HEK293 (cell line): ENCODE data around the gene SLC28A3.

ENCODE experiments used
- CTCF ChIA-PET: fragments of 350-600 bp; formaldehyde crosslinking; extraction: SDS; loops from one replicate; lab custom pipeline; 2021; ENCODE audit warnings: antibody characterized with exemption; lab: Yijun Ruan, JAX
- POLR2A ChIA-PET: fragments of 300-600 bp; formaldehyde crosslinking; extraction: SDS; loops from one replicate; lab custom pipeline; 2020; ENCODE audit warnings: antibody characterized with exemption, inconsistent platforms; lab: Yijun Ruan, JAX
- H3K27ac ChIP-seq: fragments of 200-500 bp; sonication (Bioruptor generic); 2 replicates; pipeline ENCODE4 v1.5.1; 2014; ENCODE audit warnings: low read depth, low read length, control low read depth, inconsistent platforms; ENCODE audit errors: extremely low read depth
- H3K36me3 ChIP-seq, 2 experiments: fragments of 200-500 bp in 1 of 2; sonication (Bioruptor generic) in 1 of 2; 1 replicate in 1 of 2; 2 replicates in 1 of 2; pipeline ENCODE4 v1.5.1; 2014 to 2017; ENCODE audit warnings: inconsistent platforms in 2 of 2, low read length in 2 of 2; ENCODE audit not compliant: control insufficient read depth in 2 of 2, insufficient read depth in 1 of 2
- H3K4me1 ChIP-seq: fragments of 200-500 bp; sonication (Bioruptor generic); 2 replicates; pipeline ENCODE4 v1.5.1; 2014; ENCODE audit warnings: mild to moderate bottlenecking, low read length, inconsistent platforms; ENCODE audit not compliant: control insufficient read depth, insufficient read depth
- H3K4me3 ChIP-seq: 2 replicates; pipeline ENCODE4 v1.5.1; 2011; ENCODE audit warnings: low read depth, mild to moderate bottlenecking, control low read depth, low read length, moderate library complexity
- H3K9me3 ChIP-seq: fragments of 200-500 bp; sonication (Bioruptor generic); 2 replicates; pipeline ENCODE4 v1.5.1; 2014; ENCODE audit warnings: low read depth, low read length, inconsistent platforms; ENCODE audit not compliant: control insufficient read depth, insufficient read depth
- IKZF3 ChIP-seq: fragments of 450-650 bp; IDR thresholded peaks from 2 replicates; pipeline ENCODE4 v1.5.0; 2018; ENCODE audit warnings: missing biosample characterization, mild to moderate bottlenecking, missing genetic modification characterization, moderate library complexity
- YY2 ChIP-seq: fragments of 450-650 bp; formaldehyde crosslinking; IDR thresholded peaks from 2 replicates; pipeline ENCODE4 v1.5.1; 2016; ENCODE audit warnings: missing biosample characterization, missing genetic modification characterization
- ZBTB7A ChIP-seq: fragments of 450-650 bp; formaldehyde crosslinking; IDR thresholded peaks from 2 replicates; pipeline ENCODE4 v1.5.1; 2016; ENCODE audit warnings: low read depth, missing biosample characterization, missing genetic modification characterization
- ZNF23 ChIP-seq: fragments of 450-650 bp; formaldehyde crosslinking; IDR thresholded peaks from 2 replicates; pipeline ENCODE4 v1.5.1; 2016; ENCODE audit warnings: missing biosample characterization, missing genetic modification characterization, borderline replicate concordance
- ZNF311 ChIP-seq: fragments of 450-650 bp; formaldehyde crosslinking; IDR thresholded peaks from 2 replicates; pipeline ENCODE4 v1.5.1; 2017; ENCODE audit warnings: missing biosample characterization, missing genetic modification characterization, borderline replicate concordance
- ZNF514 ChIP-seq: fragments of 450-650 bp; formaldehyde crosslinking; IDR thresholded peaks from 2 replicates; pipeline ENCODE4 v1.5.1; 2016; ENCODE audit warnings: missing biosample characterization, missing genetic modification characterization
- ZNF558 ChIP-seq: fragments of 450-650 bp; formaldehyde crosslinking; IDR thresholded peaks from 2 replicates; pipeline ENCODE4 v1.5.1; 2016; ENCODE audit warnings: missing biosample characterization, missing genetic modification characterization
- ZNF664 ChIP-seq: fragments of 450-650 bp; formaldehyde crosslinking; IDR thresholded peaks from 2 replicates; pipeline ENCODE4 v1.5.1; 2016; ENCODE audit warnings: missing biosample characterization, missing genetic modification characterization
- ZNF677 ChIP-seq: fragments of 450-650 bp; IDR thresholded peaks from 2 replicates; pipeline ENCODE4 v1.5.0; 2018; ENCODE audit warnings: missing biosample characterization, mild to moderate bottlenecking, missing genetic modification characterization, moderate library complexity
- ZNF843 ChIP-seq: fragments of 450-650 bp; formaldehyde crosslinking; IDR thresholded peaks from 2 replicates; pipeline ENCODE4 v1.5.1; 2016; ENCODE audit warnings: missing biosample characterization, missing genetic modification characterization
- TF ChIP-seq, protein P1 (sequence below): fragments of 450-650 bp; formaldehyde crosslinking; IDR thresholded peaks from 2 replicates; pipeline ENCODE4 v1.5.1; 2016; ENCODE audit warnings: missing biosample characterization, missing genetic modification characterization
- TF ChIP-seq, protein P2 (sequence below): fragments of 450-650 bp; formaldehyde crosslinking; IDR thresholded peaks from 2 replicates; pipeline ENCODE4 v1.5.1; 2016; ENCODE audit warnings: missing biosample characterization, missing genetic modification characterization, borderline replicate concordance
- TF ChIP-seq, protein P3 (sequence below): fragments of 450-650 bp; formaldehyde crosslinking; IDR thresholded peaks from 2 replicates; pipeline ENCODE4 v1.5.1; 2016; ENCODE audit warnings: missing biosample characterization, missing genetic modification characterization, borderline replicate concordance
- TF ChIP-seq, protein P4 (sequence below): fragments of 450-650 bp; formaldehyde crosslinking; IDR thresholded peaks from 2 replicates; pipeline ENCODE4 v1.5.1; 2016; ENCODE audit warnings: missing biosample characterization, missing genetic modification characterization, low read depth
- TF ChIP-seq, protein P5 (sequence below): fragments of 450-650 bp; formaldehyde crosslinking; IDR thresholded peaks from 2 replicates; pipeline ENCODE4 v1.5.1; 2016; ENCODE audit warnings: missing biosample characterization, missing genetic modification characterization
- TF ChIP-seq, protein P6 (sequence below): fragments of 450-650 bp; formaldehyde crosslinking; IDR thresholded peaks from 2 replicates; pipeline ENCODE4 v1.5.1; 2016; ENCODE audit warnings: missing biosample characterization, missing genetic modification characterization

The SLC28A3 gene

DNA sequence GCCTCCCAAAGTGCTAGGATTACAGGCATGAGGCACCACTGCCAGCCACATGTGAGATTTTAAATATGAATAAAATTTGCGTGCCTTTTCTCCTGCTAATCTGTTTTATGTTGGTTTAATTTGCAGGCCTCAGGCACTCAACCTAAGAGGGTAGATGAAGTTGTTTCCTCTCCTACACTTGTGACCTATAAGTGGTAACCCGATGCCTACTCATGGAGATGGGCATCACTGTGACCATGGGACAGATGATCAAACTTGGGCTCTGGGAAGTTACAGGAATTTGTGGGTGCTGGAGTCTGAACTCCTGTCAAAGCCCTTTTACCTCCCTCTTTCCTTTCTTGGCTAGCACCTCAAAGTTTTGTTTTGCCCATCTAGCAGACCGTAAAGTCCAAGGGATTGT lies 1.1 kb downstream of the SLC28A3 start:
- Histone ChIP-seq H3K9me3 (no peaks in the 10 kb centered on the region), H3K36me3 (no peaks in the 10 kb centered on the region), H3K4me3 (no peak overlapping the region), H3K4me1 (no peaks in the 10 kb centered on the region), H3K27ac (no peak overlapping the region)
- TF ChIP-seq, protein P1, sequence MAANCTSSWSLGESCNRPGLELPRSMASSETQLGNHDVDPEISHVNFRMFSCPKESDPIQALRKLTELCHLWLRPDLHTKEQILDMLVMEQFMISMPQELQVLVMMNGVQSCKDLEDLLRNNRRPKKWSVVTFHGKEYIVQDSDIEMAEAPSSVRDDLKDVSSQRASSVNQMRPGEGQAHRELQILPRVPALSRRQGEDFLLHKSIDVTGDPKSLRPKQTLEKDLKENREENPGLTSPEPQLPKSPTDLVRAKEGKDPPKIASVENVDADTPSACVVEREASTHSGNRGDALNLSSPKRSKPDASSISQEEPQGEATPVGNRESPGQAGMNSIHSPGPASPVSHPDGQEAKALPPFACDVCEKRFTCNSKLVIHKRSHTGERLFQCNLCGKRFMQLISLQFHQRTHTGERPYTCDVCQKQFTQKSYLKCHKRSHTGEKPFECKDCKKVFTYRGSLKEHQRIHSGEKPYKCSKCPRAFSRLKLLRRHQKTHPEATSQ (tag by site-specific recombination) = no peak
- TF ChIP-seq ZNF677 (tag by site-specific recombination) (no peak), ZNF843 (no peak), YY2 (tag by site-specific recombination) (no peak), ZNF558 (tag by site-specific recombination) (no peak), ZNF23 (tag by site-specific recombination) (no peak), ZNF664 (tag by site-specific recombination) (no peak), ZNF311 (tag by site-specific recombination) (no peak), ZNF514 (tag by site-specific recombination) (no peak), IKZF3 (tag by site-specific recombination) (no peak), ZBTB7A (tag by site-specific recombination) (no peak)
- TF ChIP-seq, protein P2, sequence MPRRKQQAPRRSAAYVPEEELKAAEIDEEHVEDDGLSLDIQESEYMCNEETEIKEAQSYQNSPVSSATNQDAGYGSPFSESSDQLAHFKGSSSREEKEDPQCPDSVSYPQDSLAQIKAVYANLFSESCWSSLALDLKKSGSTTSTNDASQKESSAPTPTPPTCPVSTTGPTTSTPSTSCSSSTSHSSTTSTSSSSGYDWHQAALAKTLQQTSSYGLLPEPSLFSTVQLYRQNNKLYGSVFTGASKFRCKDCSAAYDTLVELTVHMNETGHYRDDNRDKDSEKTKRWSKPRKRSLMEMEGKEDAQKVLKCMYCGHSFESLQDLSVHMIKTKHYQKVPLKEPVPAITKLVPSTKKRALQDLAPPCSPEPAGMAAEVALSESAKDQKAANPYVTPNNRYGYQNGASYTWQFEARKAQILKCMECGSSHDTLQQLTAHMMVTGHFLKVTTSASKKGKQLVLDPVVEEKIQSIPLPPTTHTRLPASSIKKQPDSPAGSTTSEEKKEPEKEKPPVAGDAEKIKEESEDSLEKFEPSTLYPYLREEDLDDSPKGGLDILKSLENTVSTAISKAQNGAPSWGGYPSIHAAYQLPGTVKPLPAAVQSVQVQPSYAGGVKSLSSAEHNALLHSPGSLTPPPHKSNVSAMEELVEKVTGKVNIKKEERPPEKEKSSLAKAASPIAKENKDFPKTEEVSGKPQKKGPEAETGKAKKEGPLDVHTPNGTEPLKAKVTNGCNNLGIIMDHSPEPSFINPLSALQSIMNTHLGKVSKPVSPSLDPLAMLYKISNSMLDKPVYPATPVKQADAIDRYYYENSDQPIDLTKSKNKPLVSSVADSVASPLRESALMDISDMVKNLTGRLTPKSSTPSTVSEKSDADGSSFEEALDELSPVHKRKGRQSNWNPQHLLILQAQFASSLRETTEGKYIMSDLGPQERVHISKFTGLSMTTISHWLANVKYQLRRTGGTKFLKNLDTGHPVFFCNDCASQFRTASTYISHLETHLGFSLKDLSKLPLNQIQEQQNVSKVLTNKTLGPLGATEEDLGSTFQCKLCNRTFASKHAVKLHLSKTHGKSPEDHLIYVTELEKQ (tag by site-specific recombination) = no peak
- TF ChIP-seq, protein P3, sequence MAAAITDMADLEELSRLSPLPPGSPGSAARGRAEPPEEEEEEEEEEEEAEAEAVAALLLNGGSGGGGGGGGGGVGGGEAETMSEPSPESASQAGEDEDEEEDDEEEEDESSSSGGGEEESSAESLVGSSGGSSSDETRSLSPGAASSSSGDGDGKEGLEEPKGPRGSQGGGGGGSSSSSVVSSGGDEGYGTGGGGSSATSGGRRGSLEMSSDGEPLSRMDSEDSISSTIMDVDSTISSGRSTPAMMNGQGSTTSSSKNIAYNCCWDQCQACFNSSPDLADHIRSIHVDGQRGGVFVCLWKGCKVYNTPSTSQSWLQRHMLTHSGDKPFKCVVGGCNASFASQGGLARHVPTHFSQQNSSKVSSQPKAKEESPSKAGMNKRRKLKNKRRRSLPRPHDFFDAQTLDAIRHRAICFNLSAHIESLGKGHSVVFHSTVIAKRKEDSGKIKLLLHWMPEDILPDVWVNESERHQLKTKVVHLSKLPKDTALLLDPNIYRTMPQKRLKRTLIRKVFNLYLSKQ (tag by site-specific recombination) = no peak
- TF ChIP-seq, protein P4, sequence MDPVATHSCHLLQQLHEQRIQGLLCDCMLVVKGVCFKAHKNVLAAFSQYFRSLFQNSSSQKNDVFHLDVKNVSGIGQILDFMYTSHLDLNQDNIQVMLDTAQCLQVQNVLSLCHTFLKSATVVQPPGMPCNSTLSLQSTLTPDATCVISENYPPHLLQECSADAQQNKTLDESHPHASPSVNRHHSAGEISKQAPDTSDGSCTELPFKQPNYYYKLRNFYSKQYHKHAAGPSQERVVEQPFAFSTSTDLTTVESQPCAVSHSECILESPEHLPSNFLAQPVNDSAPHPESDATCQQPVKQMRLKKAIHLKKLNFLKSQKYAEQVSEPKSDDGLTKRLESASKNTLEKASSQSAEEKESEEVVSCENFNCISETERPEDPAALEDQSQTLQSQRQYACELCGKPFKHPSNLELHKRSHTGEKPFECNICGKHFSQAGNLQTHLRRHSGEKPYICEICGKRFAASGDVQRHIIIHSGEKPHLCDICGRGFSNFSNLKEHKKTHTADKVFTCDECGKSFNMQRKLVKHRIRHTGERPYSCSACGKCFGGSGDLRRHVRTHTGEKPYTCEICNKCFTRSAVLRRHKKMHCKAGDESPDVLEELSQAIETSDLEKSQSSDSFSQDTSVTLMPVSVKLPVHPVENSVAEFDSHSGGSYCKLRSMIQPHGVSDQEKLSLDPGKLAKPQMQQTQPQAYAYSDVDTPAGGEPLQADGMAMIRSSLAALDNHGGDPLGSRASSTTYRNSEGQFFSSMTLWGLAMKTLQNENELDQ (tag by site-specific recombination) = no peak
- TF ChIP-seq, protein P5, sequence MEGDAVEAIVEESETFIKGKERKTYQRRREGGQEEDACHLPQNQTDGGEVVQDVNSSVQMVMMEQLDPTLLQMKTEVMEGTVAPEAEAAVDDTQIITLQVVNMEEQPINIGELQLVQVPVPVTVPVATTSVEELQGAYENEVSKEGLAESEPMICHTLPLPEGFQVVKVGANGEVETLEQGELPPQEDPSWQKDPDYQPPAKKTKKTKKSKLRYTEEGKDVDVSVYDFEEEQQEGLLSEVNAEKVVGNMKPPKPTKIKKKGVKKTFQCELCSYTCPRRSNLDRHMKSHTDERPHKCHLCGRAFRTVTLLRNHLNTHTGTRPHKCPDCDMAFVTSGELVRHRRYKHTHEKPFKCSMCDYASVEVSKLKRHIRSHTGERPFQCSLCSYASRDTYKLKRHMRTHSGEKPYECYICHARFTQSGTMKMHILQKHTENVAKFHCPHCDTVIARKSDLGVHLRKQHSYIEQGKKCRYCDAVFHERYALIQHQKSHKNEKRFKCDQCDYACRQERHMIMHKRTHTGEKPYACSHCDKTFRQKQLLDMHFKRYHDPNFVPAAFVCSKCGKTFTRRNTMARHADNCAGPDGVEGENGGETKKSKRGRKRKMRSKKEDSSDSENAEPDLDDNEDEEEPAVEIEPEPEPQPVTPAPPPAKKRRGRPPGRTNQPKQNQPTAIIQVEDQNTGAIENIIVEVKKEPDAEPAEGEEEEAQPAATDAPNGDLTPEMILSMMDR = no peak
- TF ChIP-seq, protein P6, sequence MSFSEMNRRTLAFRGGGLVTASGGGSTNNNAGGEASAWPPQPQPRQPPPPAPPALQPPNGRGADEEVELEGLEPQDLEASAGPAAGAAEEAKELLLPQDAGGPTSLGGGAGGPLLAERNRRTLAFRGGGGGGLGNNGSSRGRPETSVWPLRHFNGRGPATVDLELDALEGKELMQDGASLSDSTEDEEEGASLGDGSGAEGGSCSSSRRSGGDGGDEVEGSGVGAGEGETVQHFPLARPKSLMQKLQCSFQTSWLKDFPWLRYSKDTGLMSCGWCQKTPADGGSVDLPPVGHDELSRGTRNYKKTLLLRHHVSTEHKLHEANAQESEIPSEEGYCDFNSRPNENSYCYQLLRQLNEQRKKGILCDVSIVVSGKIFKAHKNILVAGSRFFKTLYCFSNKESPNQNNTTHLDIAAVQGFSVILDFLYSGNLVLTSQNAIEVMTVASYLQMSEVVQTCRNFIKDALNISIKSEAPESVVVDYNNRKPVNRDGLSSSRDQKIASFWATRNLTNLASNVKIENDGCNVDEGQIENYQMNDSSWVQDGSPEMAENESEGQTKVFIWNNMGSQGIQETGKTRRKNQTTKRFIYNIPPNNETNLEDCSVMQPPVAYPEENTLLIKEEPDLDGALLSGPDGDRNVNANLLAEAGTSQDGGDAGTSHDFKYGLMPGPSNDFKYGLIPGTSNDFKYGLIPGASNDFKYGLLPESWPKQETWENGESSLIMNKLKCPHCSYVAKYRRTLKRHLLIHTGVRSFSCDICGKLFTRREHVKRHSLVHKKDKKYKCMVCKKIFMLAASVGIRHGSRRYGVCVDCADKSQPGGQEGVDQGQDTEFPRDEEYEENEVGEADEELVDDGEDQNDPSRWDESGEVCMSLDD (tag by site-specific recombination) = no peak
- POLR2A ChIA-PET = no interaction called here
- CTCF ChIA-PET = no interaction called here
